Measurements from ENCODE around the gene NUP58. TPM values are rescaled to one million over a fixed set of nuclear protein-coding genes. Genes with fewer than 3 reads are reported as not detected.
A peak's percentile ranks its signal among the peaks of the same experiment; 100 is the strongest.

NUP58 gene, protein sequence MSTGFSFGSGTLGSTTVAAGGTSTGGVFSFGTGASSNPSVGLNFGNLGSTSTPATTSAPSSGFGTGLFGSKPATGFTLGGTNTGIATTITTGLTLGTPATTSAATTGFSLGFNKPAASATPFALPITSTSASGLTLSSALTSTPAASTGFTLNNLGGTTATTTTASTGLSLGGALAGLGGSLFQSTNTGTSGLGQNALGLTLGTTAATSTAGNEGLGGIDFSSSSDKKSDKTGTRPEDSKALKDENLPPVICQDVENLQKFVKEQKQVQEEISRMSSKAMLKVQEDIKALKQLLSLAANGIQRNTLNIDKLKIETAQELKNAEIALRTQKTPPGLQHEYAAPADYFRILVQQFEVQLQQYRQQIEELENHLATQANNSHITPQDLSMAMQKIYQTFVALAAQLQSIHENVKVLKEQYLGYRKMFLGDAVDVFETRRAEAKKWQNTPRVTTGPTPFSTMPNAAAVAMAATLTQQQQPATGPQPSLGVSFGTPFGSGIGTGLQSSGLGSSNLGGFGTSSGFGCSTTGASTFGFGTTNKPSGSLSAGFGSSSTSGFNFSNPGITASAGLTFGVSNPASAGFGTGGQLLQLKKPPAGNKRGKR
- 106 and 116 TPM in 2 replicates for total RNA-seq (2022)
- percentile 97 among the genes with signal in this experiment for Bru-seq, nascent RNA
- BruChase-seq, experiment 1, labeled RNA remaining after a 6-hour chase: percentile 98 among the genes with signal in this experiment
- percentile 98 among the genes with signal in this experiment for BruChase-seq, experiment 2, labeled RNA remaining after a 2-hour chase
- long read RNA-seq, full-length matches to known transcripts: 122 of 227 reads
- long read RNA-seq, partial matches to known transcripts: 8 of 227 reads
- long read RNA-seq, other reads (novel, unspliced or antisense): 97 of 227 reads

GRCh38 chr13:25301347-25302113 is at the start of gene NUP58:
TSS of gene NUP58 (plus strand) at chr13:25301625. CDS start at chr13:25301774, 149 bp downstream.
- peak; percentile 95 for DNase-seq (ENCODE audit: unreplicated experiment)
- Mint-ChIP-seq H3K4me3 (ENCODE audit: unreplicated experiment) (peak within 1 kb of the TSS; percentile 89), H3K9me3 (ENCODE audit: unreplicated experiment) (no peaks in the 10 kb centered on the region), H3K36me3 (ENCODE audit: insufficient read depth, unreplicated experiment) (peaks cover 27% of the 10 kb centered on the region), H3K27ac (ENCODE audit: low read depth, unreplicated experiment) (peak within 1 kb of the TSS; percentile 85), H3K27me3 (ENCODE audit: insufficient read depth, unreplicated experiment) (no peaks in the 10 kb centered on the region), H3K4me1 (ENCODE audit: insufficient read depth, unreplicated experiment) (peaks cover 24% of the 10 kb centered on the region)
- intact Hi-C loops (cut with micrococcal nuclease): no loop called here
- ChIA-PET CTCF (interaction anchor here (0.5 to 1.7 kb wide), 3 partner anchors 8 to 15 kb away, joined by 3 to 11 read pairs (median 4); no protein-coding TSS in a partner anchor), POLR2A (interaction anchor here (0.6 to 10.9 kb wide), 14 partner anchors 9 to 1005 kb away, joined by 3 to 186 read pairs (median 3); partner anchors contain the start of gene MTMR6)
- TF ChIP-seq, protein P1, sequence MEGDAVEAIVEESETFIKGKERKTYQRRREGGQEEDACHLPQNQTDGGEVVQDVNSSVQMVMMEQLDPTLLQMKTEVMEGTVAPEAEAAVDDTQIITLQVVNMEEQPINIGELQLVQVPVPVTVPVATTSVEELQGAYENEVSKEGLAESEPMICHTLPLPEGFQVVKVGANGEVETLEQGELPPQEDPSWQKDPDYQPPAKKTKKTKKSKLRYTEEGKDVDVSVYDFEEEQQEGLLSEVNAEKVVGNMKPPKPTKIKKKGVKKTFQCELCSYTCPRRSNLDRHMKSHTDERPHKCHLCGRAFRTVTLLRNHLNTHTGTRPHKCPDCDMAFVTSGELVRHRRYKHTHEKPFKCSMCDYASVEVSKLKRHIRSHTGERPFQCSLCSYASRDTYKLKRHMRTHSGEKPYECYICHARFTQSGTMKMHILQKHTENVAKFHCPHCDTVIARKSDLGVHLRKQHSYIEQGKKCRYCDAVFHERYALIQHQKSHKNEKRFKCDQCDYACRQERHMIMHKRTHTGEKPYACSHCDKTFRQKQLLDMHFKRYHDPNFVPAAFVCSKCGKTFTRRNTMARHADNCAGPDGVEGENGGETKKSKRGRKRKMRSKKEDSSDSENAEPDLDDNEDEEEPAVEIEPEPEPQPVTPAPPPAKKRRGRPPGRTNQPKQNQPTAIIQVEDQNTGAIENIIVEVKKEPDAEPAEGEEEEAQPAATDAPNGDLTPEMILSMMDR (IDR thresholded peaks at IDR 0.05; ENCODE audit: unreplicated experiment): no peak
- no TSS peak for BruUV-seq (replicated peaks)

DNA sequence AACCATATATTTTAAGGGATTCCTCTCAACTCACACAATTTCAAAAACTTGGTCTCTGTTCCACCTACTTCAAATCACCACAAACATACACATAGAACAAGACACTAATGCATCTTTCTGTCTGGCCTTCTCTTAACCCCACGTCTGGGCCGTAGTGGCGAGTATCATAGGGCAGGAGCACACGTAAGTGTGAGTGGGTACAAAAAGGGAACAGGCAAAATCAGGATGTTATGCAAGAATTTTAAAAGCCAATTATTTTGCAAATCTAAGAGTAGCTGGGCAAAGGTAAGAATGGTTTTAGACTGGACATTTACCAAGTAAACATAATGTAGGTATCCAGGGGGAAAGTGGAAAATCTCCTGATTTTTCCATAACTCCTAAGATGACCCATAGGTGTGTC is 49.2 kb upstream of the NUP58 start:
- ChIA-PET POLR2A (interaction anchor here (0.7 to 1.2 kb wide), 2 partner anchors 16 to 31 kb away, joined by 3 read pairs; no protein-coding TSS in a partner anchor), CTCF (interaction anchor here (1.2 kb wide), 1 partner anchor 34 kb away, joined by 3 read pairs; no protein-coding TSS in a partner anchor)
- Mint-ChIP-seq H3K27ac (ENCODE audit: low read depth, unreplicated experiment) (peak overlapping the region; percentile 56), H3K9me3 (ENCODE audit: unreplicated experiment) (no peaks in the 10 kb centered on the region), H3K4me3 (ENCODE audit: unreplicated experiment) (no peak overlapping the region), H3K36me3 (ENCODE audit: insufficient read depth, unreplicated experiment) (peaks cover 40% of the 10 kb centered on the region), H3K4me1 (ENCODE audit: insufficient read depth, unreplicated experiment) (no peaks in the 10 kb centered on the region), H3K27me3 (ENCODE audit: insufficient read depth, unreplicated experiment) (no peaks in the 10 kb centered on the region)
- TF ChIP-seq, protein P1 (IDR thresholded peaks at IDR 0.05; ENCODE audit: unreplicated experiment): no peak
- no TSS peak for BruUV-seq (replicated peaks)
- DNase-seq (ENCODE audit: unreplicated experiment): no peak
- intact Hi-C loops (cut with micrococcal nuclease): no loop called here

- H3K4me1 Mint-ChIP-seq (ENCODE audit: insufficient read depth, unreplicated experiment): no peaks in the 10 kb centered on the region
- BruUV-seq (replicated peaks): no TSS peak
- H3K36me3 Mint-ChIP-seq (ENCODE audit: insufficient read depth, unreplicated experiment): peaks cover 45% of the 10 kb centered on the region
- intact Hi-C loops (cut with micrococcal nuclease): no loop called here
- peak overlapping the region; percentile 56 for H3K27ac Mint-ChIP-seq (ENCODE audit: low read depth, unreplicated experiment)
- POLR2A ChIA-PET: interaction anchor here (0.7 to 1.2 kb wide), 2 partner anchors 17 to 31 kb away, joined by 3 read pairs; no protein-coding TSS in a partner anchor
- H3K4me3 Mint-ChIP-seq (ENCODE audit: unreplicated experiment): no peak overlapping the region
- TF ChIP-seq, protein P1 (IDR thresholded peaks at IDR 0.05; ENCODE audit: unreplicated experiment): no peak
- DNase-seq (ENCODE audit: unreplicated experiment): no peak
- H3K9me3 Mint-ChIP-seq (ENCODE audit: unreplicated experiment): no peaks in the 10 kb centered on the region
- CTCF ChIA-PET: interaction anchor here (1.2 kb wide), 1 partner anchor 34 kb away, joined by 3 read pairs; no protein-coding TSS in a partner anchor
- no peaks in the 10 kb centered on the region for H3K27me3 Mint-ChIP-seq (ENCODE audit: insufficient read depth, unreplicated experiment)
Measured at GRCh38 chr13:25252752-25253151, 48.7 kb upstream of the NUP58 start.

All from MCF 10A (cell line).